ENCODE measurements around the gene ADD1.

Gene ADD1

DNA sequence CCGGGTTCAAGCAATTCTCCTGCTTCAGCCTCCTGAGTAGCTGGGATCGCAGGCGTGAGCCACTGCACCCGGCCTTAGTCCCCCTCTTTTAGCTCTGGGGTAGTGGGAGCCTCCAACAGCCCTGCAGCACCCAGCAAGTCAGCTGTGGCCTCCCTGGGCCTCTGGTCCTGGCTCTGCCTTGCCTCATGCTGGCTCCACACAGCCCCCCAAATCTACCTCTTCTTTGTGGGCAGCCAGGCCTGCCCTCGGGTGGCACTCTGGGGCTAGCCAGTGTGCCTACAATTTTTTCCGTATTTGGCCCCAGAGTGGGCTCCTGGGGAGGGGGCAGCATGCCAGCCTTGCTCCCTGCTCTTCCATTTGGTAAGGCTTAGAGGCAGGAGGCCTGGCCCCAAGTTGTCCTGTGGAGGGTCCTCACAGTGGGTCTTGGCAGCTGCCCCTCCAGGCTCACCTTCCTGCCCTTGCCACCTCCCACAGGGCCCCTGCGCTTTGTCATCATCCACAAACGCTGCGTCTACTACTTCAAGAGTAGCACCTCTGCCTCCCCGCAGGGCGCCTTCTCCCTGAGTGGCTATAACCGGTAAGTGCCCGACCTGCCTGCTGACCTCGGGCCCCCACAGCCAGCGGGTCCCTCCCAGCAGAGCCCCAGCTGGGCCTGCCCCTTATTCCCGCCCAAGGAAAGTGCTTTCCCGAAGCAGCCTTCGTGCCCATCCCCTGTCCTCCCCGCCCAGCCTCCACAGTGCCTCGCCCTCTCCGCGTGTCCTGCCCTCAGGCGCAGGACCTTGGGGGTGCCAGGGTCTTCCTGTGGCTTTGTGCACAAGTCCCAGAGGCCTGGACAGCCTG lies 21.0 kb upstream of the ADD1 start:
- DNase-seq, result no peak

DNA sequence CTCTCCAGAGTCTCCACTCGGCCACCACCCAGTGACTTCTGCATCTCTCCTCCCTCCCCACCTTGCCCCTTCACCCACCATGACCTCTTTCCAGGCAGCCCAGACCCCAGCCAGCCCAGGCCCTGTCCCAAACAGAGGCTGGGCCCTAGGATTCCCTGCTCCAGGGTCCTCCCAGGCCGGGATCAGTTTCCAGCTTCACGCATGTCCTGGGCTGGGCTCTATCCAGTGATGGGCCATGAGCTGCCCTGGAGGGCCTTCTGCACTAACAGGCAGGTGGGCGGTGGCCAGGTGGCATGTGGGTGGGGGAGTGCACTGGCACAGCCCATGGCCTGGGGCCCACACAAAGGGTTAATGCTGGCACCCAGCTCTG lies 20.4 kb upstream of the ADD1 start:
- no peak for DNase-seq

DNA sequence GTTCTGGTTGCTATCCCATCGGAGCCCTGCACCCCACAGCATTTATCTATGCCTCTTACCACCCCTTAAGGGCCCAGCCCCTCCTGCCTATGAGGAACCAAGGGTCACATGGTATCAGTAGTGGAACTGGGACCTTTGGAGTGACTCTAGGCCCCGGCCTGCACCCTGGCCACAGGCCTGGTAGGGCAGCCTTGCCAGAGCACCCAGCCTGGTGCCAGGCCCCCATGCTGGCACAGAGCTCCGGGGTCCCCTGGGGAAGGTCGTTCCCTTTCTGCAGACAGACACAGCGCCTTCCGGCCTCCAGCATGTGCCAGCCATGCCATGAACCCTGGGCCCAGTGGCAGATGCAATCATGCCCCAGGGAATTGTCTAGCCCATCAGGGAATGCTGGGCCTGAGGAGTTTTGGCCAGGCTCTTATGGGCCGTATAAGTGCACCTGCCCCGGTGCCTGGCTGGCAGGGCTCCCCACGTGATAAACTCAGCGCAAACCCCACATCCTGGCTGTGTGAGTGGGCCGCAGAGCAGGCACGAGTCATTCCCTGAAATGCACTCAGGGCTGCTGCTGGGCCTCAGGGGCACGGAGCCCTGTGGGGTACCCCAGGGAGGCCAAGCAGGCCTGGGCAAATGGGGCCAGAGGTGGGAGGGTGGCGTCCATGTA lies 19.8 kb upstream of the ADD1 start:
- DNase-seq, result no peak

GRCh38 chr4:2824329-2824835 lies 19.3 kb upstream of the ADD1 start:
- no peak for DNase-seq

- no peak for DNase-seq
Measured at GRCh38 chr4:2824836-2825381, 18.7 kb upstream of the ADD1 start.

GRCh38 chr4:2825740-2826139 lies 17.9 kb upstream of the ADD1 start:
- no peak for DNase-seq

GRCh38 chr4:2827071-2827873 lies 16.4 kb upstream of the ADD1 start:
- no peak for DNase-seq

- no peak for DNase-seq
Measured at GRCh38 chr4:2827874-2828751, 15.5 kb upstream of the ADD1 start.

GRCh38 chr4:2828758-2829181 lies 14.9 kb upstream of the ADD1 start:
- no peak for DNase-seq

- DNase-seq, result no peak
Measured at GRCh38 chr4:2829321-2829932, 14.2 kb upstream of the ADD1 start.

- no peak for DNase-seq
Measured at GRCh38 chr4:2829933-2830451, 13.7 kb upstream of the ADD1 start.

DNA sequence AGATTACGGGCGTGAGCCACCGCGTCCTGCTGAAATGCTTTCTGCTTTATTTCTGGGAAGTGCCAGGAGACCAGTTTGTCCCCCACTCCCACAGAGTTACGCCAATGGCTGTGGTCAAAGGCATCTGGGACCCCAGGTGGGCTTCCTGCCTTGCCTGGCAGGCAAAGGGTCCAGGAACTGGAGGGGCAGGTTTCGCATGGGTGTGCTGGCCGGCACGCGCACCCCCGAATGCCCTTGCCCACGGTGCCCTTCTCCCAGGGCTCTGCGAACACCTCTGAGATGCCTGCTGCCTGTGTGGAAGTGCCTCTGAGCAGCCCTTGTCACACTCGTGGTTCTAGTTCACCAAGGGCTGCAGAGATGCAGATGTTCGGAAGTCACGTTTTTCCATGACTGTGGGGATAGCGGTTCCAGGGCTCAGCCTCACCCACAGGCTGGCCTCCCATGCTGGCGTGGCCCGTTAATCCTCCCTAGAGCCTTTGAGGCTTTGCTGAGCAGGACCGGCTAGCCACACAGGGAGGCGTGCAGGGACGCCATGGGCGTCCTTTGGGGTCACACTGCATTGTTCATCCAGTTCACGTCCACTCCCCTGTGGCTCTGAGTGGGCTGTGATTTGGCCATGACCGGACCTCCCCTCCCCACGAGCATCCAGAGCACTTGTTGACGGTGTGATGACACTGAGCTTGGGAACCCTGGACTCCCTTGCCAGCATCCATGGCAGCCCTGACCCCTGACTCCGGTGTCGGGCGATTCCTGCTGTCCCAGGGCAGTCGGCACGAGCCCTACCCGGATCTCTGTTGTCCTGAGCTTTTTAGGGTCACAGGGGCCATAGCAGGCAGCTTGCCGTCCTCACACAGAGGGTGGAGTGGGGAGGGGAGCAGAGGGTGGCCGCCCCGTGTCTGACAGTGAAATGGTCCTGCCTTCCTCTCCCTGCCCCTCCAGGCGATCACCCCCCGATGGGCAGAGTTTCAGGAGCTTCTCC lies 12.7 kb upstream of the ADD1 start:
- no peak for DNase-seq

DNA sequence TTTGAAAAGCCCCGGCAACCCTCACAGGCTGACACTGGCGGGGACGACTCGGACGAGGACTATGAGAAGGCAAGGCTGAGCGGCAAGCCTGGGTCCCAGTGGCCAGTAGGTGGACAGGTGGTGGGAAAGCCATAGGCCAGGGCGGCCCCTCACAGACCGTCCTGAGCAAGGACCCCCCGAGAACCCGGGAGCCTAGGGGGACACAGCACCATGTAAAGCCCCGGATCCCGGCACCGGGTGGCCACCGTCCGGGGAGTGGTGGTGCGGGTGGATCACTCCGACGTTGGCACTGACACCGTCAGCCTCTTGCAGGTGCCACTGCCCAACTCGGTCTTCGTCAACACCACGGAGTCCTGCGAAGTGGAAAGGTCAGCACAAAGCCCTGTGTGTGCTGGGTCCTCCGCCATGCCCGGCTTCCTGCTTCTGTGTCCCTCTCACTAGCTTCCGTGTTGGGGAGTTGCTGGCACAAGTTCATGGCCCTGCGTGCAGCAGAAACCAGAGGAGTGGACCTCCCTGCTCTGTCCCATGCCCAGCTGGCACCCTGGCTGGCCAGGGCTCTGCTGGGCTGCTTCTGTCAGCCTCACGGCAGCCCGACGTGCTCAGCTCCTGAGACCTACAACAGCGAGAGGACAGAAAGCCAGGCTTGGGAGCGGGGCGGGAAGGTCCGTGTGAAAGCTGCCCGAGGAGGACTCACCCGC lies 11.9 kb upstream of the ADD1 start:
- DNase-seq, result no peak

GRCh38 chr4:2832309-2832980 lies 11.2 kb upstream of the ADD1 start:
- DNase-seq, result no peak

DNA sequence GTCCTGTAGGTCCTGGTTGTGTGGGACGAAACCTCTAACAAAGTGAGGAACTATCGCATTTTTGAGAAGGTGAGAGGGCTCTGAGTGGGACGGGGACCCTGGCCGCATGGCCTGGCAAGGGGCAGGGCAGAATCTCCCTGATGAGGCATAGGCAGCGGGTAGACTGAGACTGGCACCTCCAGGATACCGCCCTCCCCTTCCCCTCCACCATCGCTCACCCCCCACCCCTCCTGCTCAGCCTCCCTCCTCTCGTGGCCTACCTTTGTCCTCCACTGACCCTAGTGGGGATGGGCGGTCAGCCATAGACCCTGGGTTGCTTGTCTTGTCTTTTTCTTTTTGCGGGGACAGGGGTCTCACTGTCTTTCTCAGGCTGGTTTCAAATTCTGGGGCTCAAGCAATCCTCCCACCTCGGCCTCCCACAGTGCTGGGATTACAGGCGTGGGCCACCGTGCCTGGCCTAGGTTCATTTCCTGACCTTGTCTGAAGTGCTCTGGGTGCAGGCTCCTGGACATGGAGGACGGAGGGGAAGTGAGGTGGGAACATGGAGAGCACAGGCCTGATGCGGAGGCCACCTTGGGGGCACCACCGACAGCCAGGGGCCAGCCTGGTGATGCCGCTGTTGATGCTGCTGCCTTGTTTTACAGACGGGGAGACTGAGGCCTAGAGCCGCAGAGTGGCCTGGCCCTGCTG lies 10.5 kb upstream of the ADD1 start:
- DNase-seq, result no peak

GRCh38 chr4:2833671-2834000 lies 10.0 kb upstream of the ADD1 start:
- no peak for DNase-seq

GRCh38 chr4:2834001-2834921 lies 9.4 kb upstream of the ADD1 start:
- DNase-seq, result no peak
